CD4-positive, alpha-beta T cell treated with Interleukin-15 for 4 hours (primary cell): ENCODE measurements around the gene ACTR5.
A peak's percentile ranks its signal among the peaks of the same experiment; 100 is the strongest.

Source experiments
- DNase-seq: peaks from one replicate; pipeline ENCODE4 v3.0.0-alpha.2; 2020; ENCODE audit warnings: low spot score

ACTR5 gene

GRCh38 chr20:38748097-38748860, at the start of gene ACTR5:
TSS of gene ACTR5 (plus strand) at chr20:38748460. CDS start at chr20:38748479, 19 bp downstream.
- peak; percentile 96 for DNase-seq

GRCh38 chr20:38698541-38698940, 49.7 kb upstream of the ACTR5 start:
- no peak for DNase-seq

- no peak for DNase-seq
These were observed 48.1 kb upstream of the ACTR5 start for GRCh38 chr20:38700141-38700540.

- no peak for DNase-seq
These were observed 47.3 kb upstream of the ACTR5 start for GRCh38 chr20:38700926-38701325.

GRCh38 chr20:38703526-38703925, 44.7 kb upstream of the ACTR5 start:
- no peak for DNase-seq

- no peak for DNase-seq
These were observed 44.1 kb upstream of the ACTR5 start for GRCh38 chr20:38704136-38704535.

GRCh38 chr20:38706509-38706908, 41.8 kb upstream of the ACTR5 start:
- no peak for DNase-seq

GRCh38 chr20:38714308-38714707, 34.0 kb upstream of the ACTR5 start:
- no peak for DNase-seq

- no peak for DNase-seq
These were observed 32.6 kb upstream of the ACTR5 start for GRCh38 chr20:38715646-38716045.

GRCh38 chr20:38722683-38723016, 25.6 kb upstream of the ACTR5 start:
- DNase-seq: no peak

- DNase-seq: no peak
These were observed 25.0 kb upstream of the ACTR5 start for GRCh38 chr20:38723017-38723847.

- DNase-seq: no peak
These were observed 24.2 kb upstream of the ACTR5 start, which contains the start of gene SLC32A1 for GRCh38 chr20:38723848-38724625. TSS of gene SLC32A1 (plus strand) at chr20:38724486. CDS start at chr20:38724725, 239 bp downstream.

GRCh38 chr20:38724626-38725147, 23.6 kb upstream of the ACTR5 start:
- DNase-seq: no peak

GRCh38 chr20:38725148-38725901, 22.9 kb upstream of the ACTR5 start:
- DNase-seq: no peak

- DNase-seq: peak; percentile 24
These were observed 22.1 kb upstream of the ACTR5 start for GRCh38 chr20:38725931-38726803.

- peak; percentile 28 for DNase-seq
These were observed 21.3 kb upstream of the ACTR5 start for GRCh38 chr20:38726804-38727606.

- DNase-seq: no peak
These were observed 20.6 kb upstream of the ACTR5 start for GRCh38 chr20:38727607-38728190.

- DNase-seq: no peak
These were observed 20.0 kb upstream of the ACTR5 start for GRCh38 chr20:38728191-38728781.
